ENCODE data around the gene UBL3.

The UBL3 gene

GRCh38 chr13:29805994-29806979 lies 44.1 kb downstream of the UBL3 start:
- peak; percentile 50 for DNase-seq

DNA sequence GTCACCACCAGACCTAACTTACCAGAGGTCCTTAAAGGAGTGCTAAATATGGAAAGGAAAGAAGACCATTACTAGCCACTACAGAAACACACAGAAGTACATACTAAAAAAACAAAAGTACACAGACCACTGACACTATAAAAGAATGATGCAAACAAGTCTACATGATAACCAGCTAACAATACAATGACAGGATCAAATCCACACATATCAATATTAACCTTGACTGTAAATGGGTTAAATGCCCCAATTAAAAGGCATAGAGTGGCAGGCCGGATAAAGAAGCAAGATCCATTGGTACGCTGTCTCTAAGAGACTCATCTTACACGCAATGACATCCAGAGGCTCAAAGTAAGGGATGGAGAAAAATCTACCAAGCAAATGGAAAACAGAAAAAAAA lies 47.2 kb downstream of the UBL3 start:
- no peak for DNase-seq

DNA sequence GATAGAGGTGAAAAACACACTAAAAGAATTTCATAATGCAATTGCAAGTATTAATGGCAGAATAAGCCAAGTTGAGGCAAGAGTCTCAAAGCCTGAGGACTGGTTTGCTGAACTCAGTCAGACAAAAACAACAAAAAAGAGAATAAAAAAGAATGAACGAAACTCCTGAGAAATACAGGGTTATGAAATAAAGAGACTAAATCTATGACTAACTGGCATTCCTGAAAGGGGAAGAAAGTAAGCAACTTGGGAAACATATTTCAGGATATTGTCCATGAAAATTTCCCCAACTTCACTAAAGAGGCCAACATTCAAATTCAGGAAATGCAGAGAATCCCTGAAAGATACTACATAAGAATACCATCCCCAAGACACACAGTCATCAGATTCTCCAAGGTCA lies 47.8 kb downstream of the UBL3 start:
- DNase-seq: no peak

GRCh38 chr13:29801737-29802305 lies 48.6 kb downstream of the UBL3 start:
- no peak for DNase-seq

DNA sequence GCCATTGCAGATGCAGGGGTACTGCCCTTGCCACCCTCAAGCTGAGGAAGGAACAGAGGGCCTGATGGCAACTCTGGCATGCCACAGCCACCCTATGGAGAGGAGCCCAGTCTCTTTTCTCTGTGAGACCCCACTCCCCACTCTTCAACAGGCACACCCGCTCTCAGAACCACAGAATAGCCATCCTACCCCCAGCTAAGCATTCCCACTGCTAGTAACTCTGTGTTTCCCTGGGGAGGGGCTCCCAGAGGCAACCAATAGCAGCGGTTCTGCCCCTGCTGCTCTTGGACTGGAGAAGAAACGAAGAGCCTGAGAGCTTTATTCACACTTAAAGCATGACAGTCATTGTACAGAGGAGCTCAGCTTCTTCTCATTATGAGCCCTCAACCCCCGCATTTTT lies 49.3 kb downstream of the UBL3 start:
- DNase-seq: no peak

- no peak for DNase-seq
Measured at GRCh38 chr13:29800687-29801086, 49.7 kb downstream of the UBL3 start.

DNA sequence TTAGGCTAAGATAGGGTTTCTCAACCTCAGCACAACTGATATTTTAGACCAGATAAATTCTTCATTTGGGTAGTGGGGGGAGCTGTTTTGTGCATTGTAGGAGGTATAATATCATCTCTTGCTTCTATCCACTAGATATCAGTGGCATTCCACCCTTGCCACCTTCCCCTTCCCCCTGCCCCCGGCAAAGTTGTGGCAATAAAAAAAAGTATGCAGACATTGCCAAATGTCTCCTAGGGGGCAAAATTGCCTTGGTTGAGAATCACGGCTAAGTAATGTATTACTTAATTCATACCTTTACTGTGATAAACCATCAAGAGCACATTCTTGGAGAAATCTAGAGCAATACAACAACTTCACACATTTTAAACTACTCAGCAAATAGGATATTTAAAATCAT lies 51.4 kb downstream of the UBL3 start:
- DNase-seq: no peak

DNA sequence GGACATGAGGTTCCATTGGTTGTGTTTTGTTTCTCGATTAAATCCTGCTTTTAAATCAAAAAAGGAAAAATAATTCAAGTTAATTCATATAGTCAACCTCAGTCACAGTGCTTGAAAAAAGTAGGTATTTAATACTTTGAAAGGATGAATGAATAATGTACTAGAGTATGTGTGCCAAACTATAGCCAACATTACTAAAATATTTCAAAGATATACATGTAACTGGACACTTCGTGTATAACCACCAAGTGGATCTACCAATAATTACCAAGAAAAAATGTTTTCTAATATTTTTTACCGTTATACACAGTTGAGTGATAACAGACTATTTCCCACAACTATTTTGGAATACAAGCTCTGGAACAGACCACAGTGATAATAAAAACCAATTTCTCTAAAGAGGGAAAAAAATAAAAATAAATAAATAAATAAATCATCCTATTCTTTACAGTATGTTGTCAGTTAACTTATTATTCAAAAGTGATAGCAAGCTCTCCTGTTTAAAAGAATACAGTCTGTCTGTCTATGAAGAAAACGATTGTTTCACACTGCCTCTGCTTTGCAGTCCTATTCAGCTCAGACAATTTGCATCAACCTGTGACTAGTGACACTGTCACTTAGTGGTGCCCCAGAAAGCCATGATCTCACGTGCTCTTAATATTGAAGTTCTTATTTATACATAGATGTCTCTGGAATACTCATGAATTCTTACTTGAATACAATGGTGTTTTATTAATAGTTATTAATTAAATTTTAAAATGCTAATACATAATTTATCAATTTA lies 58.2 kb downstream of the UBL3 start:
- no peak for DNase-seq

GRCh38 chr13:29791508-29791907 lies 58.9 kb downstream of the UBL3 start:
- no peak for DNase-seq

DNA sequence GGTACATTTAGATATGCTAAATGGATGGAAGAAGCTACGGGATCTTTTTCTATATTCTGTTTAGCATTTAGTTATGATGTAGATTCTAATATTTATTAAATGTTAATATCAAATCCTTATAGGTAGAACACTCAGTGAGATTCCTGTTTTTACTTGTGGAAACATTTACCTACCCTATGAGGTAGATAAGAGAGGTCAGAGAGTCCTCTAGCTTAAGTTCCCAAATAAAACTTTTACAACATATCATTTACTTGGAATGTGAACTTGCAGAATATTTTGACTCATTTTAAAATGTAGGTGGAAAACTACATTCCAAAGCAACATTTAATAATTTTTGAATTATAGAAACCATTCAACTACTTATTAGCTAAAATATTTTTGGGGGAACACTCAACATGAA lies 63.7 kb downstream of the UBL3 start:
- DNase-seq: no peak

DNA sequence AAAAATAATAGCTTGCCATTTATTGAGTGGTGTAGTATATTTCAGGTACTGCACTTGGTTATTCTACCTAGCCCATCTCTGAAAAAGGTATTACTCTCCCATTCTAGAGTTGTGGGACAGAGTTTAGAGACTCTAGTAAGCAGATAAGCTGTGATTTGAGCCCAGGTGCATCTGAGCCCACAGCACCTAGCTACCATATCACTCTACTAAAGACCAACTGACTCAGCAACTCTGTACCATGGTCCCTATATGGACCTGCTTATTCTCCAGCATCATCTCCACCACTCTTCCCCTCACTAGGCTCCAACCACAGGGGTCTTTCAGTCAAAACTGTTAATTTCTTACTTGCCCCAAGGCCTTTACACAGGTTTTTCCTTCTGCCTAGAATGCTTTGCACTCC lies 64.4 kb downstream of the UBL3 start:
- no peak for DNase-seq

- DNase-seq: no peak
Measured at GRCh38 chr13:29782798-29783197, 67.6 kb downstream of the UBL3 start.

GRCh38 chr13:29774830-29775229 lies 75.6 kb downstream of the UBL3 start:
- DNase-seq: no peak

GRCh38 chr13:29771247-29771646 lies 79.2 kb downstream of the UBL3 start:
- no peak for DNase-seq

DNA sequence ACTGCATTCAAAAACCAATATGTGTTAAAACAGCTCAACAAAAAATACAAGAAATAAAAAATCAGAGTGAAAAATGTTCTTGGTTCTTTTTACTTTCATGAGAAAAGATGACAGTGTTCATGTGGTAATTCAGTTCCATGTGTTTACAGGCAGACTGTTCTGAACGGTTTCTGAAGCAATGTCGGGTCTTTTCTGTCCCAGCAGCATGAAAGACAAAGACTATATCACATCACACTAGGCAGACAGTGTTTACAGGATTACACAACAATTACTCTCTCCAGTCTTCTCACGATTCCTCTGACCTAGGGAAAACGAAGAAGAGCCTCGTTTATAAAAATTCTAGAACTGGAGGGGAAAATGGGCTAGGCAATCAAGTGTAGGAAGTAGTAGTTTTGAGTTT lies 83.4 kb downstream of the UBL3 start:
- DNase-seq: no peak

DNA sequence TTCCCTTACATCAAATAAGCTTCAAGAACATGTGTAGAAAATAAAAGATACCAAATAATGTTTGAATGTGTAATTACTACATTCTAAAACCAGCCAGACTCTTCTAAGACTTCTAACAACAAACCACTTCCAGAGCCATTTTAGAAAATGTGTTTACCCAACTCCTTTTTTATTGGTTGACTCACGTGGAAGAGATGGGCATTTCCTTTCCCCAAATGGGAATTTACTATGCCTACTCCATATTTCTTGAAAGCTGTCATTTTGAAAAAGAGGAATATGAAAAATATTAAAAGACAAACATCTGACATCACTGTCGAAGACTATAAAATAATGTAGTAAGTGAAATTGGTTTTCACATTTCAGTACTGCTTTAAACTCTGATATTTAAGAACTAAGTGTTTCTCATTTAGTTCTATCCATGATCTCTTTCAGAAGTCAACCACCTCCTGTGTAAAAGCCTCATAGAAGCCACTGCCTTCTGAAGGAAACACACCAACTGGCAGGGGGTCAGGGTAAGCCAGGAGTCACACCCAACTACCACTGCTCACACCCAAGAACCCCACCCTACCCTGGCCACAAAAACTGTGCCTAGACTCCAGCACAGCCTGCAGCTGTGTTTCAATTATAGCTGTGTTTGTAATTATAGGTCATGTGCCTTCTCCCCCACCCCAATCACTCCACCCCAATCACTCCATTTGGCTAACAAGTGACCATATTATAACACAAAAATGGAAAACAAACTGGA lies 86.8 kb downstream of the UBL3 start:
- DNase-seq: no peak

DNA sequence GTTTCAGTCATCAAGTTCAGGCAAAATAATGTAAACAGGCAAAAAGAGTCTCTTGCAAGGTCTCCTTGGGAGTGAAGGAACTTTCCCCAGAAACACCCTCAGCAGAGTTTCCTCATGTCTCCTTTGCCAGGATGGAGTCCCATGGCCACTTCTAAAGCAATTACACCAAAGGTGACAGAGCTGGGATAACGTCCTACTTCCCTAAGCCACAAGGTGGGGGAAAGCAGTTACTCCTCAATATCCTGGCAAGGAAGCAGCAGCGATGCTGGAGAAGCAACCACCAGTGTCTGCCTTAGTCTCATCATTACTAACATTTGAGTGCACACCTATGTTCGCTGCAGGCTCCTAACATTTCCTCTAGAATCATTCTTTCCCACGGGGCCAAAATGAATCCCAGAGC lies 88.6 kb downstream of the UBL3 start:
- no peak for DNase-seq

DNA sequence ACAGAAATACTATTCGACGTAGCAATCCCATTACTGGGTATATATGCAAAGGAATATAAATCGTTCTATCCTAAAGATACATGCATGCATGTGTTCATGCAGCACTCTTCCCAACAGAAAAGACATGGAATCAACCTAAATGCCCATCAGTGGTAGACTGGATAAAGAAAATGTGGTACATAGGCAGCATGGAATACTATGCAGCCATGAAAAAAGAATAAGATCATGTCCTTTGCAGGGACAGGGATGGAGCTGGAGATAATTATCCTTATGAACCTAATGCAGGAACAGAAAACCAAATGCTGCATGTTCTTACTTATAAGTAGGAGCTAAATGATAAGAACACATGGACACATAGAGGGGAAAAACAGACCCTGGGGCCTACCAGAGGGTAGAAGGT lies 89.3 kb downstream of the UBL3 start:
- no peak for DNase-seq

DNA sequence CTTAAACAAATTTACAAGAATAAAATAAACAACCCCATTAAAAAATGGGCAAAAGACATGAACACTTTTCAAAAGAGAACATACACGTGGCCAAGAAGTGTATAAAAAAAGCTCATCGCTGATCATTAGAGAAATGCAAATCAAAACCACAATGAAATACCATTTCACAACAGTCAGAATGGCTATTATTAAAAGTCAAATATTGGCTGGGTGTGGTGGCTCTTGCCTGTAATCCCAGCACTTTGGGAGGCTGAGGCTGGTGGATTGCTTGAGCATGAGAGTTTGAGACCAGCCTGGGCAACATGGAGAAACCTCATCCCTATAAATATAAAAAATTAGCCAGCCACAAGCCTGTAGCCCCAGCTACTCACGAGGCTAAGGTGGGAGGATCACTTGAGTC lies 89.9 kb downstream of the UBL3 start:
- no peak for DNase-seq

DNA sequence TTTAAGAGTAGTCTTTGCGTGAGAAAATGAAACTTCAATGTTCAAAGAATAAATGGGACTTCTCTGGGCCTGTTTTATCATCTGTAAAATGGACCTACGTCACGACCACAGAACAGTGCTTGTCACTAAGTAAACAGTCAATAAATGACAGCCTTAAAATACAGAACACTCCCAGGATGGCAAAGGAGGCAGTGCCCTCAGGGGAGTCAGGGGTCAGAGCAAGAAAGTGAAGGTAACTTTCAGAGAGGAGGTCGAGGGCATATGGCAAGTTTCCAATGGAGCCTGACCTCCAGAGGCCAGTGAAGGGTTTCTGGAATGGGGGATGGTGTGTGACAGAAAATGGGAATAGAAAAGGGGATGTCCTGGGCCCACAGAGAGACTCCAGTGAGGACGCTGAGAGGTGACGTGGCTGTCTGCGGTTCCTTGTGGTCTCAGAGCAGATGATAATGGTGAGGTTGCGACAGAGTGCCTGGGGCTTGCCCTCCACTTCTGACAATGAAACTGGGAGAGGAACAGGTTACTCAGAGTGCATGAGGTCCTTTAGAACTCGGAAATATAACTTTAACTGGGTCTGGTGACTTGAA lies 91.8 kb downstream of the UBL3 start:
- DNase-seq: peak; percentile 77

DNA sequence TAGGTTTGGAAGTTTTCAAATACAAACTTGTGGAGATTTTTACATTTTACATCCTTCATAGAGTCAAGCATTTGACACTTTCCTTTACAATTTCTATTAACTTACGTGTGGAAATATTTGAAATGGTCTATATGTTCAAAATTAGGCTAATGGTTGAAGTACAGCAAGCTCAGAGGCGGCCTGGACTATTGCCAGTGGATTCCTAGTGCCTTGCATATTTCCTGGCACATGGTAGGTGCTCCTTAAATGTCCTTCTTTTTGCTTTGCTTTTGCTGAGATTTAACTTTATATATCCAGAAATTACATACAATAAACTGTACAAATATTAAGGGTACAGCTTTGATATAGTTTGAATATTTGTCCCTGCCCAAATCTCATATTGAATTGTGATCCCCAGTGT lies 93.9 kb downstream of the UBL3 start:
- DNase-seq: no peak

DNA sequence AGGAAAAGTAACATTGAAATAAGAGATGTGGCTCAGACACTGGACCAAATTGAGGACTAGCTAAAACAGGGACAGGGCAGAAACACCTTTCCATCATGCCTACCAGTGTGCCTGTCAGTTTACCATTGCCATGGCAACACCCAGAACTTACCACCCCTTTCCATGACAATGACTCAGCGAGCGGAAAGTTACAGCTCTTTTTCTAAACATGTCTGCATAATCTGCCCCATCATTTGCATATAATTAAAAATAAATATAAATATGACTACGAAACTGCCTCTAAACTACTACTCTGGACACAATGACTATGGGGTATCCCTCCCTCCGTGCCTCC lies 96.0 kb downstream of the UBL3 start:
- peak; percentile 30 for DNase-seq
